SH-SY5Y (cell line): ENCODE data around the gene FBXW4.

Experiments used
- GATA2 ChIP-seq: IDR thresholded peaks from 2 replicates; pipeline ENCODE4 v1.6.1; 2011; ENCODE audit warnings: mild to moderate bottlenecking, low read depth, low read length
- GATA3 ChIP-seq: IDR thresholded peaks from 2 replicates; pipeline ENCODE4 v1.6.1; 2011; ENCODE audit warnings: low read depth, mild to moderate bottlenecking, low read length, moderate library complexity

GRCh38 chr10:101611096-101611905 is 83.7 kb downstream of the FBXW4 start:
- TF ChIP-seq GATA3, result no peak
- TF ChIP-seq GATA2, result no peak
